CD4-positive, alpha-beta memory T cell (primary cell): Measurements from ENCODE around the gene MYO3A. TPM values are rescaled to one million over a fixed set of nuclear protein-coding genes. Genes with fewer than 3 reads are reported as not detected.

ENCODE experiments used
- CTCF ChIA-PET: fragments of 350-600 bp; sonication (Branson Sonifier 250); formaldehyde crosslinking; loops from one replicate; lab custom pipeline; 2021; ENCODE audit warnings: inconsistent platforms; ENCODE audit not compliant: partially characterized antibody; lab: Charles Lee
- POLR2A ChIA-PET: fragments of 350-600 bp; sonication (Branson Sonifier 250); formaldehyde crosslinking; loops from one replicate; lab custom pipeline; 2021; ENCODE audit not compliant: partially characterized antibody; lab: Charles Lee
- DNase-seq, 5 donors: peaks; one replicate each; pipeline versions ENCODE4 v3.0.0 to v3.0.0-alpha.2; 2020 to 2022; ENCODE audit warnings: mixed read lengths in 1 of 5
- H3K27ac ChIP-seq: one replicate; pipeline ENCODE4 v1.7.0; 2013; ENCODE audit warnings: low read depth, low read length
- H3K27me3 ChIP-seq: 2 replicates; pipeline ENCODE4 v1.7.0; 2013; ENCODE audit warnings: mild to moderate bottlenecking, low read length, moderate library complexity; ENCODE audit not compliant: insufficient read depth
- H3K36me3 ChIP-seq: 2 replicates; pipeline ENCODE4 v1.7.0; 2013; ENCODE audit warnings: mild to moderate bottlenecking, low read length, moderate library complexity; ENCODE audit not compliant: insufficient read depth
- H3K4me1 ChIP-seq: 2 replicates; pipeline ENCODE4 v1.7.0; 2013; ENCODE audit warnings: mild to moderate bottlenecking, low read length, moderate library complexity; ENCODE audit not compliant: insufficient read depth
- H3K4me3 ChIP-seq, 2 donors: one replicate each; pipeline ENCODE4 v1.7.0; 2013; ENCODE audit warnings: low read length in 2 of 2, mild to moderate bottlenecking in 1 of 2
- H3K9me3 ChIP-seq, 2 donors: one replicate each; pipeline ENCODE4 v1.7.0; 2013; ENCODE audit warnings: low read length in 2 of 2, control low read depth in 1 of 2; ENCODE audit not compliant: control insufficient read depth in 1 of 2
- H3K27ac Mint-ChIP-seq, 7 donors: one replicate each; pipeline ENCODE4 v1.8.0; 2020 to 2021; ENCODE audit warnings: mixed read lengths in 7 of 7, mild to moderate bottlenecking in 6 of 7, inconsistent platforms in 3 of 7, moderate library complexity in 3 of 7
- H3K27me3 Mint-ChIP-seq, 2 donors: one replicate each; pipeline ENCODE4 v1.8.0; 2020 to 2021; ENCODE audit warnings: mixed read lengths in 2 of 2
- H3K36me3 Mint-ChIP-seq, 2 donors: one replicate each; pipeline ENCODE4 v1.8.0; 2020 to 2021; ENCODE audit warnings: mixed read lengths in 2 of 2, inconsistent platforms in 1 of 2, mild to moderate bottlenecking in 1 of 2
- H3K4me1 Mint-ChIP-seq, 4 donors: one replicate each; pipeline ENCODE4 v1.8.0; 2020 to 2021; ENCODE audit warnings: mixed read lengths in 4 of 4, mild to moderate bottlenecking in 1 of 4
- H3K4me3 Mint-ChIP-seq, 8 donors: one replicate each; pipeline ENCODE4 v1.8.0; 2020 to 2021; ENCODE audit warnings: mixed read lengths in 8 of 8, mild to moderate bottlenecking in 7 of 8, moderate library complexity in 6 of 8, inconsistent platforms in 3 of 8
- H3K9me3 Mint-ChIP-seq, 8 donors: one replicate each; pipeline ENCODE4 v1.8.0; 2020 to 2021; ENCODE audit warnings: mixed read lengths in 8 of 8, mild to moderate bottlenecking in 5 of 8, inconsistent platforms in 3 of 8, moderate library complexity in 1 of 8
- intact Hi-C: fragments of 100-400 bp; cut with micrococcal nuclease; formaldehyde crosslinking; loops from one replicate; pipeline ENCODE4 v1.15.1; 2023
- polyA plus RNA-seq, 2 donors: library from polyadenylated mRNA; unstranded; fragments of 300-500 nt; fragmentation: Illumina TruSeq; gene quantifications; one replicate each; pipeline ENCODE4 v1.2.3, GENCODE V29; 2021
- total RNA-seq, 2 experiments: library from RNA; stranded (reverse); gene quantifications; one replicate each; pipeline ENCODE4 v1.2.3, GENCODE V29; 2021

Gene MYO3A
- total and polyA plus RNA-seq, 4 experiments from 2014 or later, result not detected

DNA sequence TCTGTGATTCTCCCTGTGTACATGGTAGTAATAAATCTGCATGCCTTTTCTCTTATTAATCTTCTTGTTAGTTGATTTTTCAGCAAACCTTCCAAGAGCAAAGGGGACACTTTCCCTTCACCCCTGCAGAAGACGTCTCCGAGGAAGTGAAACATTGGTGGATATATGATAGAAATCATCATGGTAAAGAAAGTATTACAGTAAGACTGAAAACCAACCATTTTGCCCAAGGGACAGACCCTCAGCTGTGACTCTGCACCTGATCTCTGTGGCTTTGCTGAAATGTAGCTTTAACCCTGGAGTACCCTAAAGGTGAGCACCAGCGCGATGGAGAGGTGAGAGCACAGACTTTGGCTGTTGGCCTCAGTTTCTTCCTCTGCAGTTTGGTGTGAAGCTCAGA is 32.8 kb upstream of the MYO3A start:
- Histone ChIP-seq H3K36me3 (no peaks in the 10 kb centered on the region), H3K4me3 (no peak overlapping the region)
- CTCF ChIA-PET, result no interaction called here

DNA sequence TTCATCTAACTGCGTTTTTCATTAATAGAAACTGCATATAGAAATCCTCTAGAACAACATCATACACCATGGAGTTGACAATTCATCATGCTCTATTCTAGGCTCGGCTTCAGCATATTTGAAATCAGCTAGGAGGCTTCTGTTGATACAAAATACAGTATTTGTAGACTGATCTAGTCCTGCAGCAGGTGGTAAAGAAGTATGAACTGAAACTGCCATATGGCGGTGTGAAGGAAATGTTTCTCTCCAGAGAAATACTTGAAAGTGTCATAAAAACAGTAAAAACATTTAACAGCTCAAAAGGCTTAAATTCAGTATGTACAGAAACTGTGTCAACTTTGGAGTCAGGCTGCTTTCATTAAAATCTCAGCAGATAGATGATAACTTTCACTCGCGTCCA is 32.0 kb upstream of the MYO3A start:
- no peak overlapping the region for H3K27ac Mint-ChIP-seq
- H3K4me3 Mint-ChIP-seq, result no peak overlapping the region
- peaks cover 0 to 2% (median 0%) of the 10 kb centered on the region in 8 donors for H3K9me3 Mint-ChIP-seq
- H3K27me3 Mint-ChIP-seq, result peaks cover 0 to 3% of the 10 kb centered on the region in 2 donors
- ChIA-PET CTCF (no interaction called here), POLR2A (no interaction called here)
- intact Hi-C loops, result no loop called here
- H3K9me3 ChIP-seq, result no peaks in the 10 kb centered on the region
- no peaks in the 10 kb centered on the region for H3K4me1 Mint-ChIP-seq
- no peaks in the 10 kb centered on the region for H3K36me3 Mint-ChIP-seq
- H3K4me3 ChIP-seq, result no peak overlapping the region
- H3K27me3 ChIP-seq, result no peaks in the 10 kb centered on the region
- DNase-seq, result no peak
- H3K36me3 ChIP-seq, result no peaks in the 10 kb centered on the region
- H3K4me1 ChIP-seq, result no peaks in the 10 kb centered on the region
- H3K27ac ChIP-seq, result no peak overlapping the region

More for the DNA sequence above, 32.8 kb upstream of the MYO3A start:
- Histone ChIP-seq H3K4me1 (no peaks in the 10 kb centered on the region), H3K27me3 (no peaks in the 10 kb centered on the region), H3K9me3 (no peaks in the 10 kb centered on the region), H3K27ac (no peak overlapping the region)
- intact Hi-C loops, result no loop called here
- H3K9me3 Mint-ChIP-seq, result peaks cover 0 to 2% (median 0%) of the 10 kb centered on the region in 8 donors
- H3K4me3 Mint-ChIP-seq, result no peak overlapping the region
- H3K36me3 Mint-ChIP-seq, result no peaks in the 10 kb centered on the region
- no peak for DNase-seq
- H3K27me3 Mint-ChIP-seq, result peaks cover 0 to 3% of the 10 kb centered on the region in 2 donors
- POLR2A ChIA-PET, result no interaction called here
- H3K27ac Mint-ChIP-seq, result no peak overlapping the region
- no peaks in the 10 kb centered on the region for H3K4me1 Mint-ChIP-seq

- Histone ChIP-seq H3K9me3 (no peaks in the 10 kb centered on the region), H3K4me1 (no peaks in the 10 kb centered on the region), H3K27me3 (no peaks in the 10 kb centered on the region), H3K27ac (no peak overlapping the region), H3K4me3 (no peak overlapping the region), H3K36me3 (no peaks in the 10 kb centered on the region)
- ChIA-PET POLR2A (no interaction called here), CTCF (no interaction called here)
- no peak overlapping the region for H3K4me3 Mint-ChIP-seq
- no peak for DNase-seq
- H3K27me3 Mint-ChIP-seq, result peaks cover 0 to 1% of the 10 kb centered on the region in 2 donors
- no peak overlapping the region for H3K27ac Mint-ChIP-seq
- intact Hi-C loops, result no loop called here
- no peaks in the 10 kb centered on the region for H3K36me3 Mint-ChIP-seq
- H3K4me1 Mint-ChIP-seq, result no peaks in the 10 kb centered on the region
- H3K9me3 Mint-ChIP-seq, result peaks cover 0 to 17% (median 3%) of the 10 kb centered on the region in 8 donors
Measured at GRCh38 chr10:25907261-25907660, 26.8 kb upstream of the MYO3A start.

DNA sequence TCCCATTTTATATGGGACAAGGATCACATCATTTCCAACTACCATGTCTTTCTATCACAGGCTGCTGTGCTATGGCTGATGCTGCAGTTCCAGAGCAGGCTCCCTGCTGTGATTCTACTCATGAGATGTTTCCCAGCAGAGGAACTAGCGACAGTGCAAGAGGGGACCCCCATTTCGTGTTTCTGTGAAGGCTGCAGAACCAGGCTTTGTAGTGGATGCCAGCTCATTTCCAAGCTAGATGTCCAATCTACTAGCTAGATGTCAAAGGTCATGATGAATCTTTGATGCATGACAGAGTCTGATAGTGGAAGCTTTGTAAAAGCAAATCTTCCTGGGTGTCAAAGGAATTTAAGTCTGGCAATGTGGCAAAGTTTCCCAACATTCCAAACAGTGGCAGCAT is 21.2 kb upstream of the MYO3A start:
- Histone ChIP-seq H3K4me1 (no peaks in the 10 kb centered on the region), H3K4me3 (no peak overlapping the region), H3K9me3 (no peaks in the 10 kb centered on the region), H3K27ac (no peak overlapping the region), H3K27me3 (no peaks in the 10 kb centered on the region), H3K36me3 (no peaks in the 10 kb centered on the region)
- Mint-ChIP-seq H3K4me3 (no peak overlapping the region), H3K36me3 (no peaks in the 10 kb centered on the region), H3K27me3 (no peaks in the 10 kb centered on the region), H3K4me1 (no peaks in the 10 kb centered on the region), H3K27ac (no peak overlapping the region), H3K9me3 (peaks cover 0 to 17% (median 3%) of the 10 kb centered on the region in 8 donors)
- ChIA-PET POLR2A (no interaction called here), CTCF (no interaction called here)
- no peak for DNase-seq
- intact Hi-C loops, result no loop called here

DNA sequence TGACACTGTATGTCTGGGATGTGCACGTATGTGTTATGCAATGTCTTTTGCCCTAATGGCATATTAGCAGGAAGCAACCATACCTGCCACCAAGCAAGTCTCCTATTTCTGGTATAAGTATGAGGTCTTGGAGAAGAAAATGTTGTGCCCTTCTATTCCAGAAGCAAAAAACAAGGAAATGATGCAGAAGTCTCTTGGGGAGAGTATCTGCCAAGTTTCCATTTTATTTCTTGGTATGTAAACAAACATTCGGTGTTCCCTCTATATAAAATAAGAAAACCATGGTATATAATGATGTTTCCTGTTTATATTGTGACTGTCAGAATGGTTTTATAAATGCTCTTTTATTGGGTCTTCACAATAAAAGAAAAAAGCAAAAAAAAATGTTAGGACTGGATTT is 19.3 kb upstream of the MYO3A start:
- H3K4me3 ChIP-seq, result no peak overlapping the region
- Mint-ChIP-seq H3K9me3 (peaks cover 0 to 14% (median 1%) of the 10 kb centered on the region in 8 donors), H3K27ac (no peak overlapping the region), H3K27me3 (no peaks in the 10 kb centered on the region), H3K4me3 (no peak overlapping the region), H3K4me1 (no peaks in the 10 kb centered on the region), H3K36me3 (no peaks in the 10 kb centered on the region)
- no peaks in the 10 kb centered on the region for H3K4me1 ChIP-seq
- POLR2A ChIA-PET, result interaction anchor here (0.6 kb wide), 1 partner anchor 23 kb away, joined by 3 read pairs; no protein-coding TSS in a partner anchor
- H3K27ac ChIP-seq, result no peak overlapping the region
- H3K36me3 ChIP-seq, result no peaks in the 10 kb centered on the region
- H3K27me3 ChIP-seq, result no peaks in the 10 kb centered on the region
- no peaks in the 10 kb centered on the region for H3K9me3 ChIP-seq
- intact Hi-C loops, result no loop called here
- no peak for DNase-seq
- CTCF ChIA-PET, result no interaction called here

DNA sequence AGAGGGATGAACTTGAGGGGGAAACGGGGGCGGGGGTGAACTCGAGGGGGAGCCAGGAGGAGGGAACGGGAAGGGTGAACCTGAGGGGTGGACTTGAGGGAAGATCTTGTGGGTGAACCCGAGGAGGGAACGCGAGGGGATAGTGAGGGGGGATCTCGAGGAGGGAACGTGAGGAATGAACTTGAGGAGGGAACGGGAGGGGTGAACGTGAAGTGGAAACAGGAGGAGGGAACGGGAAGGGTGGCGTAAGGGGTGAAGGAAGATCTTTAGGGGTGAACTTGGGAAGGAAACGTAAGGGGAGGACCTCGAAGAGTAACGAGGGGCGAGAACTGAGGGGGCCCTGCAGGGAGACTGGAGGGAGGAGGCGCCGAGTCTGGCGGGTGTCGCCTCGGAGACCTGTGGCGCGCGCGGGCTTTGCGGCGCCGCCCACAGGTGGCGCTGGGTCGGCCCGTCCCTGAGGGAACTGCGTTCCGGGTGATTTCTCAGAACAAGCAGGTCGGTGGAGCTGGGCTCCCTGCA is 651 bp downstream of the MYO3A start:
- no peaks in the 10 kb centered on the region for H3K36me3 Mint-ChIP-seq
- intact Hi-C loops, result no loop called here
- H3K36me3 ChIP-seq, result no peaks in the 10 kb centered on the region
- no peaks in the 10 kb centered on the region for H3K9me3 Mint-ChIP-seq
- peaks cover 20 to 24% of the 10 kb centered on the region in 2 donors for H3K27me3 Mint-ChIP-seq
- no peaks in the 10 kb centered on the region for H3K4me1 ChIP-seq
- CTCF ChIA-PET, result no interaction called here
- no peak overlapping the region for H3K27ac ChIP-seq
- no peaks in the 10 kb centered on the region for H3K9me3 ChIP-seq
- POLR2A ChIA-PET, result no interaction called here
- H3K4me1 Mint-ChIP-seq, result peaks cover 0 to 5% (median 2%) of the 10 kb centered on the region in 4 donors
- no peak for DNase-seq
- H3K27ac Mint-ChIP-seq, result no peak overlapping the region
- no peak overlapping the region for H3K4me3 ChIP-seq
- H3K27me3 ChIP-seq, result no peaks in the 10 kb centered on the region
- peak overlapping the region; percentile 37 to 79 (median 60) for H3K4me3 Mint-ChIP-seq

- CTCF ChIA-PET, result interaction anchor here (1.4 kb wide), 1 partner anchor 62 kb away, joined by 3 read pairs; no protein-coding TSS in a partner anchor
- no peaks in the 10 kb centered on the region for H3K27me3 ChIP-seq
- H3K9me3 ChIP-seq, result no peaks in the 10 kb centered on the region
- H3K4me3 ChIP-seq, result no peak overlapping the region
- no peak overlapping the region for H3K4me3 Mint-ChIP-seq
- H3K27ac ChIP-seq, result no peak overlapping the region
- H3K9me3 Mint-ChIP-seq, result peaks cover 0 to 3% (median 0%) of the 10 kb centered on the region in 8 donors
- H3K27me3 Mint-ChIP-seq, result peaks cover 18 to 21% of the 10 kb centered on the region in 2 donors
- POLR2A ChIA-PET, result no interaction called here
- no peaks in the 10 kb centered on the region for H3K4me1 ChIP-seq
- no peak for DNase-seq
- H3K27ac Mint-ChIP-seq, result no peak overlapping the region
- intact Hi-C loops, result no loop called here
- H3K36me3 Mint-ChIP-seq, result no peaks in the 10 kb centered on the region
- H3K4me1 Mint-ChIP-seq, result peaks cover 0 to 5% (median 2%) of the 10 kb centered on the region in 4 donors
- H3K36me3 ChIP-seq, result no peaks in the 10 kb centered on the region
Measured at GRCh38 chr10:25938405-25938804, 4.4 kb downstream of the MYO3A start.
